Measurements from ENCODE around the gene NUP160.
"Not testable (repeated sequence)": the region's sequence is repeated elsewhere in the genome, so short reads cannot be mapped to it uniquely, and the experiment has no call there.

The NUP160 gene

GRCh38 chr11:47847892-47848699 lies at the start of gene NUP160:
TSS of gene NUP160 (minus strand) at chr11:47848350. CDS start at chr11:47848318, 32 bp downstream.
- peak; percentile 78 for DNase-seq

GRCh38 chr11:47896199-47896598 lies 48.0 kb upstream of the NUP160 start:
- no peak for DNase-seq

- DNase-seq = no peak
These were observed 46.9 kb upstream of the NUP160 start for GRCh38 chr11:47895035-47895434.

DNA sequence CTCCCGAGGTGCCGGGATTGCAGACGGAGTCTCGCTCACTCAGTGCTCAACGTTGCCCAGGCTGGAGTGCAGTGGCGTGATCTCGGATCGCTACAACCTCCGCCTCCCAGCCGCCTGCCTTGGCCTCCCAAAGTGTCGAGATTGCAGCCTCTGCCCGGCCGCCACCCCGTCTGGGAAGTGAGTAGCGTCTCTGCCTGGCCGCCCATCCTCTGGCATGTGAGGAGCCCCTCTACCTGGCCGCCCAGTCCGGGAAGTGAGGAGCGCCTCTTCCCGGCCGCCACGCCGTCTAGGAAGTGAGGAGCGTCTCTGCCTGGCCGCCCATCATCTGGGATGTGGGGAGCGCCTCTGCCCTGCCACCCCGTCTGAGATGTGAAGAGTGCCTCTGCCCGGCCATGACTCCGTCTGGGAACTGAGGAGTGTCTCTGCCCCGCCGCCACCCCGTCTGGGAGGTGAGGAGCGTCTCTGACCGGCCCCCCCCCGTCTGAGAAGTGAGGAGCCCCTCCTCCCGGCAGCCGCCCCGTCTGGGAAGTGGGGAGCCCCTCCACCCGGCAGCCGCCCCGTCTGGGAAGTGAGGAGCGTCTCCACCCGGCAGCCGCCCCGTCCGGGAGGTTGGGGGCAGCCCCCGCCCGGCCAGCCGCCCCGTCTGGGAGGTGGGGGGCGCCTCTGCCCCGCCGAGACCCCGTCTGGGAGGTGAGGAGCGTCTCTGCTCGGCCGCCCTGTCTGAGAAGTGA lies 44.6 kb upstream of the NUP160 start:
- not testable (repeated sequence) for DNase-seq

GRCh38 chr11:47891886-47892285 lies 43.7 kb upstream of the NUP160 start:
- DNase-seq = no peak

- no peak for DNase-seq
These were observed 41.7 kb upstream of the NUP160 start for GRCh38 chr11:47889714-47890441.

GRCh38 chr11:47887910-47888569 lies 39.9 kb upstream of the NUP160 start:
- DNase-seq = no peak

DNA sequence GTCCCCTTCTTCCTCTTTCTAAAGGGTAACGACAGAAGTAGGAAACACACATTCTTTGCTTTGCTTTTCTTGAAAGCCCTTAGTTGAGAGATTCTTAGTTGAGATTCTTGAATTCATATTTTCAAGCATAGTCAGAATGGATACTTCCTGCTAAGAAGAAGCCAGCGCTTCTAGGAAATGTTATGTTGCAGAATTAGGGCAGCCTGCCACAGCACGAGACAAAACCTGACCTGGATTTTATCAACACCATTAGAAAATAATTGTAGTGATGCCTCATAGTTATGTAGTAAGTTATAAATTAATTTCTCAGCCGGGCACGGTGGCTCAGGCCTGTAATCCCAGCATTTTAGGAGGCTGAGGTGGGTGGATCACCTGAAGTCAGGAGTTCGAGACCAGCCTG lies 37.9 kb upstream of the NUP160 start:
- no peak for DNase-seq

- not testable (repeated sequence) for DNase-seq
These were observed 34.3 kb upstream of the NUP160 start for GRCh38 chr11:47882437-47882836.

- DNase-seq = no peak
These were observed 33.0 kb upstream of the NUP160 start for GRCh38 chr11:47881145-47881544.

- no peak for DNase-seq
These were observed 31.4 kb upstream of the NUP160 start for GRCh38 chr11:47879259-47880158.

GRCh38 chr11:47875858-47876257 lies 27.7 kb upstream of the NUP160 start:
- DNase-seq = not testable (repeated sequence)

GRCh38 chr11:47870404-47870803 lies 22.3 kb upstream of the NUP160 start:
- no peak for DNase-seq

- DNase-seq = no peak
These were observed 21.6 kb upstream of the NUP160 start for GRCh38 chr11:47869544-47870393.

- DNase-seq = no peak
These were observed 19.7 kb upstream of the NUP160 start for GRCh38 chr11:47867823-47868222.

- not testable (repeated sequence) for DNase-seq
These were observed 18.7 kb upstream of the NUP160 start for GRCh38 chr11:47866892-47867291.

- DNase-seq = no peak
These were observed 16.8 kb upstream of the NUP160 start for GRCh38 chr11:47864901-47865300.

DNA sequence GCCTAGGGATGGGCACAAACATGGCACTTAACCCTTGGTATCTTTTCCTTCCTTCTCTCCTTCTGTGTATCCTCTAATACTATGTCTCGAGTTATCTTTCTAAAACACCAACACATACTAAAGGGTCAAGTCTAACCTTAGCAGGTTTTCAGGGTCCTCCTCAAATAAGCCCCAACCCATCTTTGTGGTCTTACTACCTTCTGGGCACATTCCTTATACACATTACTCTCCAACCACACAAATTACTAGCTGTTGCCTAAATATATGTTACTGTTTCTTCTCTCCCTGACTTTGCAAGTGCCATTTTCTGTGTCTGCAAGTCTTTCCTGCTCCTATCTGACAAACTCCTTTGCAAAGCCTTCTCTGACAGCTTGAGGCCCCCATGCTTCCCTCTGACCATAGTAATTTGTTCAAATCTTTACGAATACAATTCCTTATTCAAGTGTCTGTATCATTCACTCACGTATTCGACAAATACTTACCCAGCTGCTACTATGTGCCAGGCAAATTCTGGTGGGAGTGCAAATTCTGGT lies 15.8 kb upstream of the NUP160 start:
- DNase-seq = no peak

- DNase-seq = no peak
These were observed 15.2 kb upstream of the NUP160 start for GRCh38 chr11:47863189-47863897.

GRCh38 chr11:47861728-47862127 lies 13.6 kb upstream of the NUP160 start:
- DNase-seq = no peak
